Neural crest cell (in vitro differentiated cells): Measurements from ENCODE around the gene NIPBL. TPM values are rescaled to one million over a fixed set of nuclear protein-coding genes. Genes with fewer than 3 reads are reported as not detected.

Experiments
- DNase-seq: peaks from one replicate; pipeline ENCODE4 v3.0.0; 2021; ENCODE audit warnings: low read depth, mixed read lengths, low spot score
- H3K27ac Mint-ChIP-seq: one replicate; pipeline ENCODE4 v1.8.0; 2021; ENCODE audit warnings: mild to moderate bottlenecking, mixed read lengths; ENCODE audit not compliant: unreplicated experiment
- H3K27me3 Mint-ChIP-seq: 2 replicates; pipeline ENCODE4 v1.8.0; 2021; ENCODE audit warnings: low read depth, mild to moderate bottlenecking, mixed read lengths
- H3K36me3 Mint-ChIP-seq: 2 replicates; pipeline ENCODE4 v1.8.0; 2021; ENCODE audit warnings: low read depth, mild to moderate bottlenecking, mixed read lengths
- H3K4me1 Mint-ChIP-seq: 2 replicates; pipeline ENCODE4 v1.8.0; 2021; ENCODE audit warnings: mixed read lengths
- H3K4me3 Mint-ChIP-seq: one replicate; pipeline ENCODE4 v1.8.0; 2021; ENCODE audit warnings: mild to moderate bottlenecking, mixed read lengths
- H3K9me3 Mint-ChIP-seq: 2 replicates; pipeline ENCODE4 v1.8.0; 2021; ENCODE audit warnings: mixed read lengths
- total RNA-seq: library from RNA; stranded (reverse); gene quantifications from 2 replicates; pipeline ENCODE4 v1.2.1, GENCODE V29; 2021
- TF ChIP-seq, protein P1 (sequence below): fragments of 200-600 bp; sonication (generic); conservative IDR thresholded peaks from 2 replicates; pipeline ENCODE4 v1.5.0; 2021; ENCODE audit warnings: antibody characterized with exemption, mild to moderate bottlenecking

The NIPBL gene
- total RNA-seq, 1 donor from 2014 or later: 66.3 TPM

DNA sequence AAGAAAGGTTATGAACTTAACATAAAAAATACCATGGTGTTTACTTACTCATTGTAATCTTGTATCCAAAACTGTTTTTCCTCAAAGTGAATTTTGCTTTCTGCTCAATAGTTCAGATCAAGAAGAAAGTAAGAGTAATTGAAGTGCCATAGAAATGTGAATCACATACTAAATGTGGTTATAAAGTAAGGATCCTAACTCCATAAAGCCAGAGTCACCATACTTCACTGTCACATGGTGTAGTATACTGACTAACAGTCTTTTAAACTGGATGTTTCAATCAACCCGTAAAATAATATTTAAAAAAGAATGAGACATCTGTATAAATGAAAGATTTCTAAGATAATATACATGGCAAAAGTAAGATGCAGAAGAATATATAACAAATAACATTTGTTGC, 72.1 kb downstream of the NIPBL start:
- Mint-ChIP-seq H3K27me3 (no peaks in the 10 kb centered on the region), H3K4me3 (no peak overlapping the region), H3K27ac (no peak overlapping the region), H3K9me3 (no peaks in the 10 kb centered on the region), H3K36me3 (no peaks in the 10 kb centered on the region), H3K4me1 (peaks cover 12% of the 10 kb centered on the region)
- no peak for DNase-seq
- TF ChIP-seq, protein P1, sequence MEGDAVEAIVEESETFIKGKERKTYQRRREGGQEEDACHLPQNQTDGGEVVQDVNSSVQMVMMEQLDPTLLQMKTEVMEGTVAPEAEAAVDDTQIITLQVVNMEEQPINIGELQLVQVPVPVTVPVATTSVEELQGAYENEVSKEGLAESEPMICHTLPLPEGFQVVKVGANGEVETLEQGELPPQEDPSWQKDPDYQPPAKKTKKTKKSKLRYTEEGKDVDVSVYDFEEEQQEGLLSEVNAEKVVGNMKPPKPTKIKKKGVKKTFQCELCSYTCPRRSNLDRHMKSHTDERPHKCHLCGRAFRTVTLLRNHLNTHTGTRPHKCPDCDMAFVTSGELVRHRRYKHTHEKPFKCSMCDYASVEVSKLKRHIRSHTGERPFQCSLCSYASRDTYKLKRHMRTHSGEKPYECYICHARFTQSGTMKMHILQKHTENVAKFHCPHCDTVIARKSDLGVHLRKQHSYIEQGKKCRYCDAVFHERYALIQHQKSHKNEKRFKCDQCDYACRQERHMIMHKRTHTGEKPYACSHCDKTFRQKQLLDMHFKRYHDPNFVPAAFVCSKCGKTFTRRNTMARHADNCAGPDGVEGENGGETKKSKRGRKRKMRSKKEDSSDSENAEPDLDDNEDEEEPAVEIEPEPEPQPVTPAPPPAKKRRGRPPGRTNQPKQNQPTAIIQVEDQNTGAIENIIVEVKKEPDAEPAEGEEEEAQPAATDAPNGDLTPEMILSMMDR: no peak

- Mint-ChIP-seq H3K9me3 (no peaks in the 10 kb centered on the region), H3K27ac (no peak overlapping the region), H3K36me3 (no peaks in the 10 kb centered on the region), H3K4me1 (peaks cover 3% of the 10 kb centered on the region), H3K27me3 (no peaks in the 10 kb centered on the region), H3K4me3 (no peak overlapping the region)
- TF ChIP-seq, protein P1: no peak
- no peak for DNase-seq
Measured at GRCh38 chr5:36949593-36949992, 73.0 kb downstream of the NIPBL start.

DNA sequence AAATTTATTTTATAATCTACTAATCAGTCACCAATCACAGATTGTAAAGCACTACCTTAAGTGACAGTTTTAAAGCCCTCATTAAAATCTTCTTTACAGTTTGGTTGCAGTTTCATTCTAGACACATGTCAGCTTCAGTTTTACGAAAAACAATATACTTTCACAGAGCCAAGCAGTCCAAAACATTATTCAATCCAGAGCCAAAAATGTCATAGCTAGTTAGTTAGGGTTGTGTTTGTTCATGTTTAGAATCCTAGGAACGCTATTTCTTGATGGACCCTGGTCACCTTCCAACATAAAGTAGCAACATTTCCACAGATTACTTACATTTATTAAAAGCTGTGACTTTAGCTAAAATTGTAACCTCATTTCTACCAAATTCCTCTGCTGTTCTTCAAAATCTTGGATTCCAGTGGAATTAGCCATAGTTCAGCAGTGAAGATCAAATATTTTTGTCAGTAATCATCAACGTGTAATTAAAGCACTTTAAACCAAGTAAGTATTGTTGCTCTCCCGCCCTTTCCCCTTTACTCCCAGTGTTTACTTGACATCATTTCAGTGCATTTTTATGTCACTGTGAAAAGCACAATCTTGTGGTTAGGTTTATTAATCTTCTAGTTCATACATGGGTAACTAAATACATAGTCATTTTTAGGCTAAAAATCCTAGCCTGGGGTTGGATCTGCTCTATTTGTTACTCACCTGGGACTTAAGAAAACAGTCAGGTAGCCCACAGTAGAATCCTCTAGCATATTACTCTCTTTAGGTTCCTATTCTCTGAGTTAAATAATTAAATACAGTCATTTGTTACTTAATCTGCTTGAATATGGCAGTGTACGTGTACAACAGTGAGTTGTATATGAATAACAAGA, 74.3 kb downstream of the NIPBL start:
- no peak overlapping the region for H3K27ac Mint-ChIP-seq
- no peaks in the 10 kb centered on the region for H3K27me3 Mint-ChIP-seq
- H3K4me1 Mint-ChIP-seq: no peaks in the 10 kb centered on the region
- TF ChIP-seq, protein P1: no peak
- no peaks in the 10 kb centered on the region for H3K9me3 Mint-ChIP-seq
- no peaks in the 10 kb centered on the region for H3K36me3 Mint-ChIP-seq
- no peak for DNase-seq
- H3K4me3 Mint-ChIP-seq: no peak overlapping the region

GRCh38 chr5:36953043-36953442, 76.5 kb downstream of the NIPBL start:
- H3K4me3 Mint-ChIP-seq: no peak overlapping the region
- no peaks in the 10 kb centered on the region for H3K9me3 Mint-ChIP-seq
- no peaks in the 10 kb centered on the region for H3K36me3 Mint-ChIP-seq
- no peak overlapping the region for H3K27ac Mint-ChIP-seq
- no peak for DNase-seq
- no peaks in the 10 kb centered on the region for H3K4me1 Mint-ChIP-seq
- TF ChIP-seq, protein P1: no peak
- H3K27me3 Mint-ChIP-seq: no peaks in the 10 kb centered on the region

DNA sequence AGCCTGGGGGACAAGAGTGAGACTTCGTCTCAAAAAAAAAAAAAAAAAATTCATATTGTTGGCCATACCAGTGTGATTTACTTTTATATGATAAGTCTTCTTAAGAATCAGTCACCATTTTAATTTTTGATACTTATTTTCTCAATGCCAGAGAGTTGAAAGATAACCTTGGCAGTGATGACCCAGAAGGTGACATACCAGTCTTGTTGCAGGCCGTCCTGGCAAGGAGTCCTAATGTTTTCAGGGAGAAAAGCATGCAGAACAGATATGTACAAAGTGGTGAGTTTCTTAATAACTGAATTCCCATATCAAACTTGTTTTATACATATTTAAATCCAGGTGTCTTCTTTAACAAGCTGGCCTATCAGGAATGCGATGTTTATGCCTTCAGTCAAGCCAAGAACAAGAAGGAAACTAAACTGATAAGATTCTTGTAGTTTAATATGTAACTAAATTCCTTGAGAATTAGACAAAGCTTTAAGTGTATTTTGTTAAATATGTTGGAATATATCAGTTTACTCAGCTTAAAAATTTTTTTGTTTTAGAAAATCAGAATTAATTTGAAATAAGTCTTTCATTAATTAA, 81.5 kb downstream of the NIPBL start:
- peaks cover 3% of the 10 kb centered on the region for H3K36me3 Mint-ChIP-seq
- no peaks in the 10 kb centered on the region for H3K9me3 Mint-ChIP-seq
- no peak for DNase-seq
- H3K27ac Mint-ChIP-seq: no peak overlapping the region
- no peak overlapping the region for H3K4me3 Mint-ChIP-seq
- TF ChIP-seq, protein P1: no peak
- H3K27me3 Mint-ChIP-seq: no peaks in the 10 kb centered on the region
- no peaks in the 10 kb centered on the region for H3K4me1 Mint-ChIP-seq
